Transverse colon (tissue), 4 donors: Measurements from ENCODE around the gene ANO5.
"Not testable (repeated sequence)": the region's sequence is repeated elsewhere in the genome, so short reads cannot be mapped to it uniquely, and the experiment has no call there.

Experiments used
- EP300 ChIP-seq: sonication (generic); formaldehyde crosslinking; IDR thresholded peaks from one replicate; pipeline ENCODE4 v1.6.1; 2017; ENCODE audit warnings: antibody characterized with exemption, low read depth
- POLR2A ChIP-seq: fragments of 450-650 bp; IDR thresholded peaks from one replicate; pipeline ENCODE4 v1.6.1; 2016; ENCODE audit warnings: antibody characterized with exemption, mild to moderate bottlenecking, moderate library complexity
- POLR2AphosphoS5 ChIP-seq, 3 donors: sonication (generic); formaldehyde crosslinking; IDR thresholded peaks; one replicate each; pipeline ENCODE4 v1.6.1; 2016; ENCODE audit warnings: antibody characterized with exemption in 3 of 3
- TF ChIP-seq, protein P1 (sequence below), 5 experiments: fragments of 200-600 bp in 3 of 5; fragments of 450-650 bp in 2 of 5; sonication (generic) in 3 of 5; IDR thresholded peaks; 1 replicate in 2 of 5; 2 replicates in 3 of 5; pipeline ENCODE4 v1.5.1; 2016 to 2017; ENCODE audit warnings: antibody characterized with exemption in 5 of 5, inconsistent platforms in 3 of 5, mild to moderate bottlenecking in 2 of 5, moderate library complexity in 1 of 5

DNA sequence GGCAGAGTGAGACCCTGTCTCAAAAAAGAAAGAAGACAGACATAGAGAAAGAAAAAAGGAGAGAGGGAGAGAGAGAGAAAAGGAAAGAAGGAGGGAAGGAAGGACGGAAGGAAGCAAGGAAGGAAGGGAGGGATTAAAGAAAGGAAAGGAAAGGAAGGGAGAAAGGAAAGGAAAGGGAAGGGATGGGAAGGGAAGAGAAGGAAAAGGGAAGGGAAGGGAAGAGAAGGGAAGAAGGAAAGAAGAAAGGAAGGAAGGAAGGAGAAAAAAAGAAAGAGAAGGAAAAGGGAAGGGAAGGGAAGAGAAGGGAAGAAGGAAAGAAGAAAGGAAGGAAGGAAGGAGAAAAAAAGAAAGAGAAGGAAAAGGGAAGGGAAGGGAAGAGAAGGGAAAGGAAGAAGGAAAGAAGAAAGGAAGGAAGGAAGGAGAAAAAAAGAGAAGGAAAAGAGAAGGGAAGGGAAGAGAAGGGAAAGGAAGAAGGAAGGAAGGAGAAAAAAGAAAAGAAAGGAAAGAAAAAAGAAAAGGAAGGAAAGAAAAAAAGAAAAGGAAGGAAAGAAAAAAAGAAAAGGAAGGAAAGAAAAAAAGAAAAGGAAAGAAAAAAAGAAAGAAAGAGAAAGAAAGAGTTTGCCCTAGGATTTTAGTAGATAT is 76.2 kb downstream of the ANO5 start:
- TF ChIP-seq, protein P1, sequence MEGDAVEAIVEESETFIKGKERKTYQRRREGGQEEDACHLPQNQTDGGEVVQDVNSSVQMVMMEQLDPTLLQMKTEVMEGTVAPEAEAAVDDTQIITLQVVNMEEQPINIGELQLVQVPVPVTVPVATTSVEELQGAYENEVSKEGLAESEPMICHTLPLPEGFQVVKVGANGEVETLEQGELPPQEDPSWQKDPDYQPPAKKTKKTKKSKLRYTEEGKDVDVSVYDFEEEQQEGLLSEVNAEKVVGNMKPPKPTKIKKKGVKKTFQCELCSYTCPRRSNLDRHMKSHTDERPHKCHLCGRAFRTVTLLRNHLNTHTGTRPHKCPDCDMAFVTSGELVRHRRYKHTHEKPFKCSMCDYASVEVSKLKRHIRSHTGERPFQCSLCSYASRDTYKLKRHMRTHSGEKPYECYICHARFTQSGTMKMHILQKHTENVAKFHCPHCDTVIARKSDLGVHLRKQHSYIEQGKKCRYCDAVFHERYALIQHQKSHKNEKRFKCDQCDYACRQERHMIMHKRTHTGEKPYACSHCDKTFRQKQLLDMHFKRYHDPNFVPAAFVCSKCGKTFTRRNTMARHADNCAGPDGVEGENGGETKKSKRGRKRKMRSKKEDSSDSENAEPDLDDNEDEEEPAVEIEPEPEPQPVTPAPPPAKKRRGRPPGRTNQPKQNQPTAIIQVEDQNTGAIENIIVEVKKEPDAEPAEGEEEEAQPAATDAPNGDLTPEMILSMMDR (IDR thresholded peaks at IDR 0.05): not testable (repeated sequence)
- not testable (repeated sequence) for TF ChIP-seq EP300; POLR2A; POLR2AphosphoS5 (IDR thresholded peaks at IDR 0.05)
